Adrenal gland (tissue), 12 donors: Measurements from ENCODE around the gene ATXN2L. TPM values are rescaled to one million over a fixed set of nuclear protein-coding genes. Genes with fewer than 3 reads are reported as not detected.
"Not testable (repeated sequence)": the region's sequence is repeated elsewhere in the genome, so short reads cannot be mapped to it uniquely, and the experiment has no call there.

Experiments used
- DNase-seq, 7 donors: peaks; one replicate each; pipeline ENCODE4 v3.0.0-alpha.2; 2019 to 2020
- H3K27ac ChIP-seq, 5 donors: fragments of 200-600 bp; sonication (generic) in 4 of 5; 1 replicate in 3 of 5; 2 replicates in 2 of 5; pipeline versions ENCODE4 v1.5.1 to v1.8.0; 2016 to 2020; ENCODE audit warnings: mild to moderate bottlenecking in 1 of 5
- H3K27me3 ChIP-seq: fragments of 200-600 bp; 2 replicates; pipeline ENCODE4 v1.8.0; 2021
- H3K36me3 ChIP-seq, 2 donors: fragments of 200-600 bp; replicated peaks in 1 of 2; 1 replicate in 1 of 2; 2 replicates in 1 of 2; pipeline versions ENCODE4 v1.5.1 to v1.8.0; 2018 to 2022
- H3K4me1 ChIP-seq, 2 donors: fragments of 200-600 bp; replicated peaks in 1 of 2; 1 replicate in 1 of 2; 2 replicates in 1 of 2; pipeline versions ENCODE4 v1.5.1 to v1.8.0; 2018 to 2021
- H3K4me3 ChIP-seq, 4 donors: fragments of 200-600 bp; sonication (generic) in 3 of 4; one replicate each; pipeline ENCODE4 v1.5.1; 2016 to 2018
- H3K9me3 ChIP-seq, 3 donors: fragments of 200-600 bp; sonication (generic) in 1 of 3; replicated peaks in 1 of 3; 1 replicate in 2 of 3; 2 replicates in 1 of 3; pipeline versions ENCODE4 v1.5.1 to v1.8.0; 2016 to 2021
- POLR2A ChIP-seq, 2 donors: fragments of 450-650 bp; IDR thresholded peaks; one replicate each; pipeline ENCODE4 v1.6.1; 2017; ENCODE audit warnings: antibody characterized with exemption in 2 of 2, mild to moderate bottlenecking in 2 of 2, moderate library complexity in 1 of 2
- WGBS, 4 donors: extraction: QIAGEN DNeasy Blood & Tissue Kit in 2 of 4; methylation state at CpG; one replicate each; pipeline versions ENCODE4 v1.1.5 to v1.1.7; 2013 to 2017; 5-methylcytosine and 5-hydroxymethylcytosine counted together
- intact Hi-C, 2 donors: fragments of 100-400 bp; cut with DNase I; formaldehyde crosslinking; loops; one replicate each; pipeline versions ENCODE4 v1.14.1 to v1.15.0; 2022 to 2023
- polyA plus RNA-seq, 3 donors: library from polyadenylated mRNA; stranded (reverse); fragments of 200-250 nt in 2 of 3; fragments of 350-450 nt in 1 of 3; fragmentation: Illumina TruSeq in 1 of 3; extraction: RNeasy Lipid Tissue Mini Kit (QIAGEN cat#74804) in 1 of 3; gene quantifications; one replicate each; pipeline ENCODE4 v1.2.3, GENCODE V29; 2013 to 2014
- total RNA-seq, 9 donors: library from RNA; depleted of rRNA in 4 of 9; stranded (reverse); fragments of >200 nt in 4 of 9; fragments of 120-200 nt in 1 of 9; fragmentation: NEBNext Ultra II Directional in 1 of 9; extraction: Animal tissue kit (Norgen Biotek cat#: 25700) in 1 of 9; gene quantifications; one replicate each; pipeline versions ENCODE4 v1.1.0 to v1.2.4, GENCODE V29; 2013 to 2023
- TF ChIP-seq, protein P1 (sequence below), 6 experiments: fragments of 450-650 bp in 4 of 6; fragments of 200-600 bp in 2 of 6; sonication (generic) in 1 of 6; IDR thresholded peaks; 1 replicate in 5 of 6; 2 replicates in 1 of 6; pipeline versions ENCODE4 v1.5.1 to v1.8.0; 2016 to 2021; ENCODE audit warnings: antibody characterized with exemption in 6 of 6, mild to moderate bottlenecking in 2 of 6, moderate library complexity in 1 of 6
- donor health status: healthy with polysubstance abuse.
- donor health status: Bipolar disorder and iron deficiency.
- donor health status: DM: yes; HTN: yes; CAD: no.
- donor health status: DM: no; HTN: no; CAD: no.
- donor health status: DM: no; HTN: no; CAD: no.
- donor health status: DM: yes; HTN: yes; CAD: no.

Gene ATXN2L
- total and polyA plus RNA-seq, 12 donors = 26.1 to 342 (median 90.5) TPM

DNA sequence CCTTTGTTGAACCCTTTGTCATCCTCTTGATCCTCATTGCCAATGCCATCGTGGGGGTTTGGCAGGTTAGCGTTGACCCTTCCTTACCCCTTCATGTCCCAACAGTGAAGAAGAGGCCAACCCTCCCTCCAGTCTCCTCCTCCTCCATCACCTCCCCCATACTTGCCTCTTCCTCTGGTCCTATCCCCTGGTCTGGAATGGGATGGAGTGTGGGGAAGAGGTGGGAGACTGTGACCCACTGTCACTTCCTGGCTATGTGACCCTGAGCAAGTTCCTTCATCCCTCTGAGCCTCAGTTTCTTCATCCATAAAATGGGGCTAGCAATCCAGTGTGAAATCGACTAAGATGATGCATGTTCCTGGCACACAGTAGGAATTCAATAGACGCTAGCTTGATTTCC lies 58.2 kb downstream of the ATXN2L start:
- TF ChIP-seq POLR2A (IDR thresholded peaks at IDR 0.05) = no peak
- TF ChIP-seq, protein P1, sequence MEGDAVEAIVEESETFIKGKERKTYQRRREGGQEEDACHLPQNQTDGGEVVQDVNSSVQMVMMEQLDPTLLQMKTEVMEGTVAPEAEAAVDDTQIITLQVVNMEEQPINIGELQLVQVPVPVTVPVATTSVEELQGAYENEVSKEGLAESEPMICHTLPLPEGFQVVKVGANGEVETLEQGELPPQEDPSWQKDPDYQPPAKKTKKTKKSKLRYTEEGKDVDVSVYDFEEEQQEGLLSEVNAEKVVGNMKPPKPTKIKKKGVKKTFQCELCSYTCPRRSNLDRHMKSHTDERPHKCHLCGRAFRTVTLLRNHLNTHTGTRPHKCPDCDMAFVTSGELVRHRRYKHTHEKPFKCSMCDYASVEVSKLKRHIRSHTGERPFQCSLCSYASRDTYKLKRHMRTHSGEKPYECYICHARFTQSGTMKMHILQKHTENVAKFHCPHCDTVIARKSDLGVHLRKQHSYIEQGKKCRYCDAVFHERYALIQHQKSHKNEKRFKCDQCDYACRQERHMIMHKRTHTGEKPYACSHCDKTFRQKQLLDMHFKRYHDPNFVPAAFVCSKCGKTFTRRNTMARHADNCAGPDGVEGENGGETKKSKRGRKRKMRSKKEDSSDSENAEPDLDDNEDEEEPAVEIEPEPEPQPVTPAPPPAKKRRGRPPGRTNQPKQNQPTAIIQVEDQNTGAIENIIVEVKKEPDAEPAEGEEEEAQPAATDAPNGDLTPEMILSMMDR (IDR thresholded peaks at IDR 0.05) = no peak
- 71 to 77% (median 74%) methylated on average over 4 of the region's 4 CpGs for WGBS, 4 donors
- intact Hi-C loops = no loop called here

DNA sequence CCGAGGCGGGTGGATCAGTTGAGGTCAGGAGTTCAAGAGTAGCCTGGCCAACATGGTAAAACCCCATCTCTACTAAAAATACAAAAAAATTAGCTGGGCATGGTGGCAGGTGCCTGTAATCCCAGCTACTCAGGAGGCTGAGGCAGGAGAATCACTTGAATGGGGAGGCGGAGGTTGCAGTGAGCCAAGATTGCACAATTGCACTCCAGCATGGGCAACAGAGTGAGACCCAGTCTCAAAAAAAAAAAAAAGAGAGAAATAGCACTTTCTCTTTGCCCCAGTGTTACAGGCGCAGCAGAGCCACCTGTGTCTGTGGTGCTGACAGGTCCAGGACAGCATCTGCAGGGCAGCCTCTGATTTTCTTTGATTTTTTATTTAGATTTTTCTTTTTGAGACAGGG lies 58.8 kb downstream of the ATXN2L start:
- peaks cover 9 to 11% of the 10 kb centered on the region in 2 donors for H3K4me1 ChIP-seq
- H3K27ac ChIP-seq, H3K27me3 ChIP-seq, DNase-seq, H3K9me3 ChIP-seq, H3K4me3 ChIP-seq, intact Hi-C loops, H3K36me3 ChIP-seq: not testable (repeated sequence)
- WGBS, 4 donors = 76 to 85% (median 82%) methylated on average over 4 of the region's 4 CpGs

More for the DNA sequence above, 58.2 kb downstream of the ATXN2L start:
- no peaks in the 10 kb centered on the region for H3K9me3 ChIP-seq
- H3K36me3 ChIP-seq = no peaks in the 10 kb centered on the region
- H3K27me3 ChIP-seq = no peaks in the 10 kb centered on the region
- peaks cover 9 to 11% of the 10 kb centered on the region in 2 donors for H3K4me1 ChIP-seq
- no peak overlapping the region for H3K4me3 ChIP-seq
- no peak for DNase-seq
- H3K27ac ChIP-seq = no peak overlapping the region

DNA sequence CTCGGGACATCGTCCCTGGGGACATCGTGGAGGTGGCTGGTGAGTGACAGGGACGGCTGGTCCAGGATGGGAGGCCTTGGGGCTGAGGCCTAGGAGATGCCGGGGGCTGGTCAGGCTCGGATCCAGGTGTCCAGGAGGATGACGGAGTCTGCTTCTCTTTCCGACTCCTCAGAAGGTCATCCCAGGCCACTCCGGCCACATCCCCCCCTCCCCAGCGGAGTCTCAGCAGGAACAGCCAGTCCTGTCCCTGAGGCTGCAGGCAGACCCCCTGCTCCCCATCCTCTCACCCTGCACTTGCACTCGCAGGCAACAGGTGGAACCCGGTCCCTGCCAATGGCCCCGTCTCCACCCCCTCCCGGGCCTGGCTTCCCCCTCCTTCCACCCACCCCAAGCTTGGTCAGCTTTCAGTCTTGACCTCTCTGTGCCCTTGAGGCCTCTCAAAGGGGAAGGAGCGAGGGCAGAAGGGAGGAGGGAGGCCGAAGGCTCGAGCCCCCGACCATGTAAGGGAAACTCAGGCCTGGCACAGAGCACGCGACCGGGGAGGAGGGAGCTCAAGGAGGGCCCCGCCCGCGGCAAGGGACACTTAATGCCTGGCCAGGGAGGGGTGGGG lies 59.9 kb downstream of the ATXN2L start:
- Histone ChIP-seq H3K27ac (no peak overlapping the region), H3K4me1 (peaks cover 9 to 11% of the 10 kb centered on the region in 2 donors), H3K4me3 (no peak overlapping the region), H3K36me3 (no peaks in the 10 kb centered on the region), H3K27me3 (no peaks in the 10 kb centered on the region), H3K9me3 (no peaks in the 10 kb centered on the region)
- DNase-seq = no peak
- intact Hi-C loops = no loop called here
- WGBS, 4 donors = 41 to 59% (median 50%) methylated on average over 12 to 24 of the region's 24 CpGs
- TF ChIP-seq POLR2A (IDR thresholded peaks at IDR 0.05) = no peak
- TF ChIP-seq, protein P1 (IDR thresholded peaks at IDR 0.05) = no peak

DNA sequence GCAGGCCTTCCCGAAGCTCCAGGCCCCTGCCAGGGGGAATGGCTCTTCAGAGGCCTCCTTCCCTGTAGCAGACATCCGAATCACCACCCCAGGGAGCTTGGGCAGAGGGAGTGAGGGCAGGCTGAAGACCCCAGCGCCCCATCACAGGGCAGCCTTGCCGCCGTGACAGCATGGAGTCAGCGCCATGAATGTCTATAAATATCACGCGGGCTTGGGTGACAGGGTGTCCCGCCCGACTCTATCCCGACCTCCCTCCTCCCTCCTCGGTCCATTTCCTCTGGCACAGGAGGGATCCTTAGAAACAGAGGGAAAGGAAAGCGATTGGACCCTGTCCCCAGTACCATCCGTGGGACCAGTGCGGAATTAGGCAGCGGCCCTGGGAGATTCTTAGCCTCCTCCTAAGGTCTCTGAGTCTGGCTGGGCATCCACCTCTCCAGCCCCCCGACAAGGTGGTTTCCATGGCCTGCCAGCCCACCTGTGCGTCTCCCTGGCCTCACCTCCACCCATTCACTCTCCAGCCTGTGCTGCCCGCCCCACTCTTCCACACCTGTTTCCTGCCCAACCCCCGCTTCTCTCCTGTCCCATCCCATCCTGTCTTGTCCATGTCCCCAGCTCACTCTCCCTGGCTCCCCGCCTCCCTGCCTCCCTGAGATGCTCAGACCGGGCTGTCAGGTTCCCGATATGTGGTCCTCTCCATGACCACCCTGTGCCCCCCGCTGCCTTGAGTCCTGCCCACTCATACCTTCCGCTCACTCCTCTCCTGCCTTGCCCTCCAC lies 60.6 kb downstream of the ATXN2L start:
- Histone ChIP-seq H3K36me3 (no peaks in the 10 kb centered on the region), H3K27ac (no peak overlapping the region), H3K4me1 (peaks cover 9 to 11% of the 10 kb centered on the region in 2 donors), H3K9me3 (no peaks in the 10 kb centered on the region), H3K4me3 (no peak overlapping the region), H3K27me3 (no peaks in the 10 kb centered on the region)
- no peak for TF ChIP-seq POLR2A (IDR thresholded peaks at IDR 0.05)
- TF ChIP-seq, protein P1 (IDR thresholded peaks at IDR 0.05) = no peak
- intact Hi-C loops = no loop called here
- DNase-seq = no peak
- 60 to 72% (median 67%) methylated on average over 24 to 25 of the region's 25 CpGs for WGBS, 4 donors
